Heart right ventricle (tissue), 16 donors: ENCODE measurements around the gene MAGI2. TPM values are rescaled to one million over a fixed set of nuclear protein-coding genes. Genes with fewer than 3 reads are reported as not detected.

Experiments used
- ATAC-seq, 8 donors: fragments of 200-7000 bp; cut with Tn5 transposase; one replicate each; pipeline ENCODE4 v1.9.1; 2020; ENCODE audit warnings: mild to moderate bottlenecking in 8 of 8, moderate library complexity in 8 of 8, moderate number of reproducible peaks in 1 of 8
- DNase-seq, 2 donors: peaks; one replicate each; pipeline ENCODE4 v3.0.0-alpha.2; 2020
- H3K27ac ChIP-seq, 10 donors: fragments of 200-600 bp; sonication (generic) in 2 of 10; one replicate each; pipeline versions ENCODE4 v1.5.0 to v1.8.0; 2020 to 2022; ENCODE audit warnings: mild to moderate bottlenecking in 3 of 10
- H3K27me3 ChIP-seq, 7 donors: fragments of 200-600 bp; one replicate each; pipeline ENCODE4 v1.8.0; 2021 to 2022; ENCODE audit warnings: mild to moderate bottlenecking in 2 of 7
- H3K36me3 ChIP-seq, 9 donors: fragments of 200-600 bp; sonication (generic) in 1 of 9; one replicate each; pipeline versions ENCODE4 v1.5.0 to v1.8.0; 2020 to 2022; ENCODE audit warnings: mild to moderate bottlenecking in 2 of 9
- H3K4me1 ChIP-seq, 9 donors: fragments of 200-600 bp; sonication (generic) in 1 of 9; one replicate each; pipeline versions ENCODE4 v1.5.0 to v1.8.0; 2020 to 2022; ENCODE audit warnings: mild to moderate bottlenecking in 4 of 9
- H3K4me3 ChIP-seq, 10 donors: fragments of 200-600 bp; sonication (generic) in 2 of 10; one replicate each; pipeline versions ENCODE4 v1.5.0 to v1.8.0; 2020 to 2022; ENCODE audit warnings: mild to moderate bottlenecking in 7 of 10, moderate library complexity in 2 of 10
- H3K9me3 ChIP-seq, 11 donors: fragments of 200-600 bp in 10 of 11; sonication (generic) in 2 of 11; one replicate each; pipeline versions ENCODE4 v1.5.0 to v1.8.0; 2013 to 2022; ENCODE audit warnings: mild to moderate bottlenecking in 2 of 11, control low read depth in 1 of 11, moderate library complexity in 1 of 11
- WGBS, 2 donors: extraction: QIAGEN DNeasy Blood & Tissue Kit; methylation state at CpG; one replicate each; pipeline ENCODE4 v1.1.7; 2013; ENCODE audit warnings: inconsistent platforms in 1 of 2; 5-methylcytosine and 5-hydroxymethylcytosine counted together
- intact Hi-C, 10 donors: fragments of 100-400 bp; cut with DNase I; formaldehyde crosslinking; loops; one replicate each; pipeline versions ENCODE4 v1.11.1 to v1.14.2; 2022
- polyA plus RNA-seq, 2 donors: library from polyadenylated mRNA; stranded (reverse); fragments of 200-250 nt; gene quantifications; one replicate each; pipeline ENCODE4 v1.2.3, GENCODE V29; 2013
- total RNA-seq, 10 donors: library from RNA; stranded (reverse); fragmentation: NEBNext Ultra II Directional in 3 of 10; extraction: Animal tissue kit (Norgen Biotek cat#: 25700) in 3 of 10; gene quantifications; one replicate each; pipeline versions ENCODE4 v1.2.1 to v1.2.4, GENCODE V29; 2021 to 2023
- TF ChIP-seq, protein P1 (sequence below), 9 donors: fragments of 200-600 bp; sonication (generic) in 2 of 9; IDR thresholded peaks; one replicate each; pipeline versions ENCODE4 v1.5.0 to v1.8.0; 2021 to 2022; ENCODE audit warnings: antibody characterized with exemption in 9 of 9, mild to moderate bottlenecking in 5 of 9, moderate library complexity in 1 of 9
- donor health status: Arrhythmogenic right ventricular cardiomyopathy.
- donor health status: ischemic (EF 13 %, LVEDD 7.1; RV severe dilation, severe dysfunction).
- donor health status: healthy with polysubstance abuse.
- donor health status: DM: no; HTN: yes; CAD: no.
- donor health status: DM: no; HTN: no; CAD: no.
- donor health status: ischemic (EF 25% LVEDD 6.9; RV normal size, moderate dysfunction).
- donor health status: ischemic (EF 25% LVEDD 5.7; RV mildly dilated, moderate dysfunction).
- donor health status: healthy.
- donor health status: DM: yes; HTN: yes; CAD: no.
- donor health status: Ischemic cardiomyopathy.
- donor health status: ischemic (EF 35%, LVEDD 5.7; RV mildly dilated, moderate dysfunction).
- donor health status: nonischemic (EF 11% LVEDD 7.7; RV severe dilation, severe dysfunction).
- donor health status: DM: yes; HTN: yes; CAD: no.
- donor health status: PGD.
- donor health status: ischemic (EF 29% LVEDD 5.4; RV normal size, mild dysfunction).
- donor health status: nonischemic (EF 23%, LVEDD 6.1; RV moderate dilation, normal function).

The MAGI2 gene
- total and polyA plus RNA-seq, 12 donors = 0.83 to 6.0 (median 4.1) TPM

DNA sequence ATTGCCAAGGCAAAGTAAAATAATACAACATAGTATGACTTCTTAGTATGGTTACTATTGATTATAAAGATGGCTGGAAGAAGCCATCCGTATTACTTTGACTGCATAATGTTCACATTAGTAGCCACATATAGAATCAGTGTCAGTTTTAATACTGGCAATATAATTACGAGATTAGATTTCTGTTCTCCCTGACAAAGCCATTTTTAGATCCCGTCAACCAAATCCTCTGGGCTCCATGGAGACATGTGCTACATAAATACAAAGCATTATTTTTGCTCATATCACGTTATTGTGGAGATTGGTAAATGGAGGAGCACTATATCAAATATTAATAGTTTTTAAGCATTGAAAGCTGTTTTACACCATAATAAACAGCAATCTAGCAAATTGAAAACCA lies 124.0 kb downstream of the MAGI2 start:
- Histone ChIP-seq H3K9me3 (no peaks in the 10 kb centered on the region), H3K4me3 (no peak overlapping the region), H3K4me1 (peaks cover 0 to 3% (median 0%) of the 10 kb centered on the region in 9 donors), H3K27ac (no peak overlapping the region), H3K36me3 (no peaks in the 10 kb centered on the region), H3K27me3 (no peaks in the 10 kb centered on the region)
- no peak for ATAC-seq
- DNase-seq = no peak
- WGBS, 2 donors = 49 to 59% methylated on average over 4 of the region's 4 CpGs
- TF ChIP-seq, protein P1, sequence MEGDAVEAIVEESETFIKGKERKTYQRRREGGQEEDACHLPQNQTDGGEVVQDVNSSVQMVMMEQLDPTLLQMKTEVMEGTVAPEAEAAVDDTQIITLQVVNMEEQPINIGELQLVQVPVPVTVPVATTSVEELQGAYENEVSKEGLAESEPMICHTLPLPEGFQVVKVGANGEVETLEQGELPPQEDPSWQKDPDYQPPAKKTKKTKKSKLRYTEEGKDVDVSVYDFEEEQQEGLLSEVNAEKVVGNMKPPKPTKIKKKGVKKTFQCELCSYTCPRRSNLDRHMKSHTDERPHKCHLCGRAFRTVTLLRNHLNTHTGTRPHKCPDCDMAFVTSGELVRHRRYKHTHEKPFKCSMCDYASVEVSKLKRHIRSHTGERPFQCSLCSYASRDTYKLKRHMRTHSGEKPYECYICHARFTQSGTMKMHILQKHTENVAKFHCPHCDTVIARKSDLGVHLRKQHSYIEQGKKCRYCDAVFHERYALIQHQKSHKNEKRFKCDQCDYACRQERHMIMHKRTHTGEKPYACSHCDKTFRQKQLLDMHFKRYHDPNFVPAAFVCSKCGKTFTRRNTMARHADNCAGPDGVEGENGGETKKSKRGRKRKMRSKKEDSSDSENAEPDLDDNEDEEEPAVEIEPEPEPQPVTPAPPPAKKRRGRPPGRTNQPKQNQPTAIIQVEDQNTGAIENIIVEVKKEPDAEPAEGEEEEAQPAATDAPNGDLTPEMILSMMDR (IDR thresholded peaks at IDR 0.05) = no peak
- intact Hi-C loops = no loop called here

DNA sequence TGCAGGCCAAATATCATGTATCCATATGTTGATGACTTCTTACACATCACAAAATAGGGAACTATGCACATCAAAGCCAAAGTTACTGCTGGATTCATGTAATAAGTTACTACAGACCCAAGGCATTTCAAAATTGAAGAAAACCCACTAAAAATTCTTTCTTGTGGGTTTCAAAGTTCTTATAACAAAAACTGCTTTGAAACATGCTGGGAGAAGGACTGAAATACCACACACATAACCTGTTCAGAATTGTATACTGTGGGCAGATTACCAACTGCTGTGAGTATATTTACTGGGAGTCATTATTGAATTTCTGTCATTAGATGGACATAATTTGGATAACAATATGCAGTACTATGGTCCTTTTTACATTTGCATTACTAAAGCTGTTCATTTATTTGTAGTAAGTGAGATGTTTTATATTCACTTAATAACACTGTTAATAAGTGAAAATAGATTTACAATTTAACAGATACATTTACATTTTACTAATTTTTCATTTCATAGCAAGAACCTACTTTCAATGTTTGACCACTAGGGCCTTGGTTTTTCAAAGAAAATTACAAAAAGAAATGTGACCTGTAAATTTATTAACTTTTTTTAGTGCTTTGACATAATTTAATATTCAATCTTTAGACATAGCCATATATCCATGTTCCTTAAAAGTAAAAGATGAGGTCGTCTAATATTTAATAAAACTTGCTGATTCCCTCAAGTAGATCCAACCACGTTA lies 132.6 kb downstream of the MAGI2 start:
- DNase-seq = no peak
- TF ChIP-seq, protein P1 (IDR thresholded peaks at IDR 0.05) = no peak

DNA sequence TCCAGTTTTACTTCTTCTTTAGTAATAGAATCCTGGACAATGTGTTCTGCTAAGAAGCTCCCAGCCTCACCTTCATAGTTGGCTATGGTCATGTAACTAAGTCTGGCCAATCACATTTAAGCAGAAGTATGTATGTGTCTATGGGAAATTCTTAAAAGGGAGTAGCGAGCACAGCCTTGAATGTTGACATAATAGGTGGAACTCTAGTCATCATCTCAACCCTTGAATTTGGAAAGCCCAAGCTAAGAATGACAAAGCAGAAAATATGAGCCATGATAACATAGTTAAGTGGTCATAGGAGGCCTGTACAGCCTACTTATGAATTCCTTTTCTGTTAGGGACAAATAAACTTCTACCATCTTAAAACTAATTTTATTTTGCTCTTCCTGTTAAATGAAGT lies 134.1 kb downstream of the MAGI2 start:
- intact Hi-C loops = no loop called here
- 90 to 94% methylated on average over 1 of the region's 1 CpG for WGBS, 2 donors
- H3K27me3 ChIP-seq = no peaks in the 10 kb centered on the region
- H3K4me3 ChIP-seq = no peak overlapping the region
- TF ChIP-seq, protein P1 (IDR thresholded peaks at IDR 0.05) = no peak
- DNase-seq = no peak
- no peak for ATAC-seq
- H3K4me1 ChIP-seq = peaks cover 0 to 5% (median 0%) of the 10 kb centered on the region in 9 donors
- no peaks in the 10 kb centered on the region for H3K36me3 ChIP-seq
- no peak overlapping the region for H3K27ac ChIP-seq
- H3K9me3 ChIP-seq = no peaks in the 10 kb centered on the region

More for the DNA sequence above, 132.6 kb downstream of the MAGI2 start:
- intact Hi-C loops = no loop called here
- no peaks in the 10 kb centered on the region for H3K36me3 ChIP-seq
- WGBS, 2 donors = 23 to 39% methylated on average over 2 of the region's 2 CpGs
- no peaks in the 10 kb centered on the region for H3K9me3 ChIP-seq
- no peak overlapping the region for H3K27ac ChIP-seq
- peaks cover 0 to 5% (median 0%) of the 10 kb centered on the region in 9 donors for H3K4me1 ChIP-seq
- ATAC-seq = no peak
- no peak overlapping the region for H3K4me3 ChIP-seq
- no peaks in the 10 kb centered on the region for H3K27me3 ChIP-seq

DNA sequence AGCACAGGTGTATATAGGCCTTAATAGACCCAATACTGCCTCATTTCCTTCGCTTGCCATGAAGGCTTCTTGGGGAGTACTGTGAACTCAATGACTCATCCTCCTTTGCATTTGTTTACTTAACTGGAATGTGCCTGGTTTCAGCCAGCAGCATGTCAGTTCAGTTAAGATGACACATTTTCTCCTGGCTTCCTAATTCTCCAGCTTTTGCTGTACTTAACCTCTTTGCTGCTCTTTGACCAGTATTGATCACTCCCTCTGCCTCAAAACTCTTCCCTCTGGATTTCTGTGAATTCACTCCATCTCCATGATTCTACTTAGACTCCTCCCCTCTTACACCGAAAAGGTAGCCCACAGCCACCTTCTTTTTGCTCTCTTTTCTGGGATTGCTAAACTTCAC lies 135.7 kb downstream of the MAGI2 start:
- no peak for DNase-seq
- H3K27ac ChIP-seq = no peak overlapping the region
- H3K4me3 ChIP-seq = no peak overlapping the region
- intact Hi-C loops = no loop called here
- H3K4me1 ChIP-seq = peaks cover 0 to 5% (median 0%) of the 10 kb centered on the region in 9 donors
- WGBS, 2 donors = 67 to 72% methylated on average over 2 of the region's 2 CpGs
- TF ChIP-seq, protein P1 (IDR thresholded peaks at IDR 0.05) = no peak
- H3K36me3 ChIP-seq = no peaks in the 10 kb centered on the region
- H3K27me3 ChIP-seq = no peaks in the 10 kb centered on the region
- H3K9me3 ChIP-seq = no peaks in the 10 kb centered on the region
- no peak for ATAC-seq
